ENCODE measurements around the gene PMS2.

PMS2 gene

DNA sequence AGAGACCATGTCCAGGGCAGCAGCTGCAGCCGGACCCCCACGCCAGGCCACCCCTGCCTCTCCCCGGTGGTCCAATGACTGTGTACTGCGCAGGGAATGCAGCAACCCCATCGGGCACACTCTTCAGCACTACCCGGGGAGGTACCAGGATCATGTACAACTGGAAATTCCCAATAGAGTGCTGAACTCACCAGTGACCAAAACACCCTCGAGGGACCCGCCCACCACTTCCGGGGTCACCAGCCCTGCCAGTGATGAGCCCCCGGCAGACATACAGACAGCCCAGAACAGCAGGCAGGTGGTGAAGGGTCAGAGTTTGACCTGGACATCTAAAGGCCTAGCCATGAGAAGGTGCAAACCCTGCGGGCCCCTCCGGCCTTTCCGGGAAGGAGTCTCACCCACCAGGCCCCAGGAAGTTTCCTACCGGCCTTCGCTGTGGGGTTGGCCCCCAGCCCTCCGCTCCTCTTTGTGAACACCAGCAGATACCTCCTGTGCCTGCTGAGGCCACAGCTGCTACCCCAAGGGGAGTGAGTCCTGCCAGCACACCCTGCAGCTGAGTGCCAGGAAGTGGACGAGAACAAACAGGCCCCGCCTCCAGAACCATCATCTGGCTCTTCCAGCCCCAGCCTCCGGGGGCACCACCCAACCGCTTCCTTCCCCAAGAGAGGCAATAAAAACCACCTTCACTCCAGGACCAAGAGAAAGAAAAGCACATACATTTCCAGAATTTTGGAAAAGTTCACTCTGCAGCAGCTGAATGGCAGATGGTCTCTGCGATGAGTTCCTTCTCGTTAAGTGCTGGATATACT lies 17.4 kb upstream of the PMS2 start:
- H3F3A ChIP-seq (ENCODE audit: control insufficient read depth, insufficient read depth): peaks cover 24% of the 10 kb centered on the region
- no peaks in the 10 kb centered on the region for H3K9me3 ChIP-seq (ENCODE audit: control insufficient read depth, insufficient read depth, low read length)
- no peaks in the 10 kb centered on the region for H3K9me2 ChIP-seq (replicated peaks; ENCODE audit: control insufficient read depth, low read length)
- H3K4me3 ChIP-seq (ENCODE audit: low read length): no peak overlapping the region
- H3K36me3 ChIP-seq (ENCODE audit: control insufficient read depth, low read length): peaks cover 93% of the 10 kb centered on the region
- 0 out of 2 replicates have a peak overlapping the region, but pooled peaks have one; percentile 0 for H3K4me2 ChIP-seq (ENCODE audit: low read length)
- H3K27me3 ChIP-seq (ENCODE audit: control insufficient read depth, low read length): no peaks in the 10 kb centered on the region
- peaks cover 14% of the 10 kb centered on the region for H3K79me2 ChIP-seq (ENCODE audit: control insufficient read depth, low read length)
- peaks cover 7% of the 10 kb centered on the region for H4K20me1 ChIP-seq (ENCODE audit: control insufficient read depth, insufficient read depth, low read depth, low read length)
- peaks cover 13% of the 10 kb centered on the region for H3K4me1 ChIP-seq (ENCODE audit: control insufficient read depth, low read length)
- no peak overlapping the region for H3K27ac ChIP-seq (ENCODE audit: low read depth, low read length)
- no peak for TF ChIP-seq EZH2phosphoT487 (IDR thresholded peaks at IDR 0.05; ENCODE audit: borderline replicate concordance, low read length)
- TF ChIP-seq, protein P1, sequence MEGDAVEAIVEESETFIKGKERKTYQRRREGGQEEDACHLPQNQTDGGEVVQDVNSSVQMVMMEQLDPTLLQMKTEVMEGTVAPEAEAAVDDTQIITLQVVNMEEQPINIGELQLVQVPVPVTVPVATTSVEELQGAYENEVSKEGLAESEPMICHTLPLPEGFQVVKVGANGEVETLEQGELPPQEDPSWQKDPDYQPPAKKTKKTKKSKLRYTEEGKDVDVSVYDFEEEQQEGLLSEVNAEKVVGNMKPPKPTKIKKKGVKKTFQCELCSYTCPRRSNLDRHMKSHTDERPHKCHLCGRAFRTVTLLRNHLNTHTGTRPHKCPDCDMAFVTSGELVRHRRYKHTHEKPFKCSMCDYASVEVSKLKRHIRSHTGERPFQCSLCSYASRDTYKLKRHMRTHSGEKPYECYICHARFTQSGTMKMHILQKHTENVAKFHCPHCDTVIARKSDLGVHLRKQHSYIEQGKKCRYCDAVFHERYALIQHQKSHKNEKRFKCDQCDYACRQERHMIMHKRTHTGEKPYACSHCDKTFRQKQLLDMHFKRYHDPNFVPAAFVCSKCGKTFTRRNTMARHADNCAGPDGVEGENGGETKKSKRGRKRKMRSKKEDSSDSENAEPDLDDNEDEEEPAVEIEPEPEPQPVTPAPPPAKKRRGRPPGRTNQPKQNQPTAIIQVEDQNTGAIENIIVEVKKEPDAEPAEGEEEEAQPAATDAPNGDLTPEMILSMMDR (IDR thresholded peaks at IDR 0.05; ENCODE audit: low read depth, low read length, poor library complexity, severe bottlenecking): peak; percentile 62

GRCh38 chr7:6023974-6024435 lies 15.2 kb upstream of the PMS2 start:
- peaks cover 98% of the 10 kb centered on the region for H3K36me3 ChIP-seq (ENCODE audit: control insufficient read depth, low read length)
- H3K4me2 ChIP-seq (ENCODE audit: low read length): no peak overlapping the region
- H4K20me1 ChIP-seq (ENCODE audit: control insufficient read depth, insufficient read depth, low read depth, low read length): peaks cover 7% of the 10 kb centered on the region
- H3K4me1 ChIP-seq (ENCODE audit: control insufficient read depth, low read length): peaks cover 13% of the 10 kb centered on the region
- no peaks in the 10 kb centered on the region for H3K9me2 ChIP-seq (replicated peaks; ENCODE audit: control insufficient read depth, low read length)
- TF ChIP-seq EZH2phosphoT487 (IDR thresholded peaks at IDR 0.05; ENCODE audit: borderline replicate concordance, low read length): no peak
- TF ChIP-seq, protein P1 (IDR thresholded peaks at IDR 0.05; ENCODE audit: low read depth, low read length, poor library complexity, severe bottlenecking): no peak
- peaks cover 17% of the 10 kb centered on the region for H3K79me2 ChIP-seq (ENCODE audit: control insufficient read depth, low read length)
- no peak overlapping the region for H3K4me3 ChIP-seq (ENCODE audit: low read length)
- no peaks in the 10 kb centered on the region for H3K27me3 ChIP-seq (ENCODE audit: control insufficient read depth, low read length)
- H3K27ac ChIP-seq (ENCODE audit: low read depth, low read length): no peak overlapping the region
- no peaks in the 10 kb centered on the region for H3K9me3 ChIP-seq (ENCODE audit: control insufficient read depth, insufficient read depth, low read length)
- peaks cover 21% of the 10 kb centered on the region for H3F3A ChIP-seq (ENCODE audit: control insufficient read depth, insufficient read depth)

DNA sequence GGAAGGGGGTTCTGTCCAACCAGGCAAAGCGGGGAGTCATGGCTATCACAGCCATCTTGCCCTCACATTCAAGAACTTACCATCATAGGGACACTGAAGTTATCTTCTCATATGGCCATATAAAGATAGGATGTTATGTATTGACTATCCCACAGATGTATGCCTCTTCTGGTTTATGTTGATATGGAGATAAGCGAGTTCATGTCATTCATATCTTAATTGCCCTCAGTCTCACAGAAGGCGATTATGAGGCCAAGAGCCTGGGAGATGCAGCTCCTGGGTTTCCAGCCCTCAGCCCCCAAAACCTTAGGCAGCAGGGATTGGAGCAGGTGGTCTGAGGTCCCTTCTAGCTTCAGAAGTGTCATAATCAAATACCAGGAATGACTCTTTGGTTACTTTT lies 13.9 kb upstream of the PMS2 start:
- peaks cover 13% of the 10 kb centered on the region for H3K4me1 ChIP-seq (ENCODE audit: control insufficient read depth, low read length)
- no peak overlapping the region for H3K4me3 ChIP-seq (ENCODE audit: low read length)
- H3K9me3 ChIP-seq (ENCODE audit: control insufficient read depth, insufficient read depth, low read length): no peaks in the 10 kb centered on the region
- H3K36me3 ChIP-seq (ENCODE audit: control insufficient read depth, low read length): peaks cover 96% of the 10 kb centered on the region
- H3K27me3 ChIP-seq (ENCODE audit: control insufficient read depth, low read length): no peaks in the 10 kb centered on the region
- no peak overlapping the region for H3K27ac ChIP-seq (ENCODE audit: low read depth, low read length)
- TF ChIP-seq EZH2phosphoT487 (IDR thresholded peaks at IDR 0.05; ENCODE audit: borderline replicate concordance, low read length): no peak
- TF ChIP-seq, protein P1 (IDR thresholded peaks at IDR 0.05; ENCODE audit: low read depth, low read length, poor library complexity, severe bottlenecking): no peak
- no peak overlapping the region for H3K4me2 ChIP-seq (ENCODE audit: low read length)
- H3K79me2 ChIP-seq (ENCODE audit: control insufficient read depth, low read length): peaks cover 17% of the 10 kb centered on the region
- peaks cover 16% of the 10 kb centered on the region for H3F3A ChIP-seq (ENCODE audit: control insufficient read depth, insufficient read depth)
- H3K9me2 ChIP-seq (replicated peaks; ENCODE audit: control insufficient read depth, low read length): no peaks in the 10 kb centered on the region
- H4K20me1 ChIP-seq (ENCODE audit: control insufficient read depth, insufficient read depth, low read depth, low read length): peaks cover 7% of the 10 kb centered on the region
